Caki2 (cell line): ENCODE results near the gene IKZF1. TPM values are rescaled to one million over a fixed set of nuclear protein-coding genes. Genes with fewer than 3 reads are reported as not detected.

Experiments used
- DNase-seq: peaks from one replicate; pipeline ENCODE4 v3.0.0-alpha.2; 2015; ENCODE audit warnings: low read depth
- in situ Hi-C: cut with HindIII; loops from 2 replicates; pipeline ENCODE4 v1.10.0; 2016; ENCODE audit warnings: low sequenced_read_pairs, low pct_unique_long_range_greater_than_20kb, mixed read lengths
- total RNA-seq: library from RNA; depleted of rRNA; stranded (reverse); fragments of >200 nt; shearing (Covaris generic); gene quantifications from 2 replicates; pipeline ENCODE4 v1.2.3, GENCODE V29; 2014; ENCODE audit warnings: low replicate concordance

Gene IKZF1
- total RNA-seq, 1 experiment from 2014 or later = not detected

DNA sequence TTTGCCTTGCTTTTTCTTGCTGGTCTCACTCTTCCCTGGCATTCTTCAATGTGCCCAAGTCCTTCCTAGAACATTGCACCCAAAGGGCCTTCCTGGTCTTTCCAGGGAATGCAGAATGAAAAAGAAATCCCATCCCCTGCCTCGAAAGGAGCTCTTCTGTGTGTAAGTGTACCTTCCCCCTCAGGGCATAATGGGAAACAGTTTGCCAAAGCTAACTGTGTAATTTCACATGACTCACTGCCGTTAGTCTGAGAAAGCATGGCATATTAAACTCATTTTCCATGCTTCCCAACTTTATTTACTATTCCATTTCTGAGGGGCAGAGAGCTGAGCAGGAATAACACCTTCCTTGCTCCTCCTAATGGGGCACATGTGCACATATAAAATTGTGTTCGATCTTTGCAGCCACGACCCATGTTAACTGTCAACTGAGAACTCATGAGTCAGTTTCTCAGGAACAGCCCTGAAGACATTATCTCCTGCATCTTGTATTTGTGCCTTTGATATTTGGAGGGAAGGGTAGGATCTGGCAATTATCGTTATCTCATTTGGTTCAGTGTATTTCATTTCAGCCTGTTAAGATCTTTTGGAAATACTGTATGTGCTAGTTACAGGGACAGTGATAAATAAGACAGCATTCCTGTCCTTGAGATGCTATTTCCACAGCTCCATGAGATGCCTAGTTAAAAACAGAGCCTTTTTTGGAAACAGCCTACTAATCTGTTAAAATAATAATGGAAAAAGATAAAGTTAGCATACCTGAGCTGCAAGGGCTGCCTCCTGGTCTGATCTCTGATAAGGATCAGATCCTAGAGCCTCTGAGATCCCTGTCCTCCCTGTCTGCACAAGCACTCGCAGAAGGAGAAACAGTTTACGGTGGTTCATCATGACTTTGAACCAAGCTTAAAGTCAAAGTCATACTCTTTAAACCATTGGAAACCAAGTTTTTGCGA lies 42.3 kb downstream of the IKZF1 start:
- in situ Hi-C loops = no loop called here
- no peak for DNase-seq

- in situ Hi-C loops = no loop called here
- DNase-seq = no peak
These were observed 43.2 kb downstream of the IKZF1 start for GRCh38 chr7:50347693-50348092.

DNA sequence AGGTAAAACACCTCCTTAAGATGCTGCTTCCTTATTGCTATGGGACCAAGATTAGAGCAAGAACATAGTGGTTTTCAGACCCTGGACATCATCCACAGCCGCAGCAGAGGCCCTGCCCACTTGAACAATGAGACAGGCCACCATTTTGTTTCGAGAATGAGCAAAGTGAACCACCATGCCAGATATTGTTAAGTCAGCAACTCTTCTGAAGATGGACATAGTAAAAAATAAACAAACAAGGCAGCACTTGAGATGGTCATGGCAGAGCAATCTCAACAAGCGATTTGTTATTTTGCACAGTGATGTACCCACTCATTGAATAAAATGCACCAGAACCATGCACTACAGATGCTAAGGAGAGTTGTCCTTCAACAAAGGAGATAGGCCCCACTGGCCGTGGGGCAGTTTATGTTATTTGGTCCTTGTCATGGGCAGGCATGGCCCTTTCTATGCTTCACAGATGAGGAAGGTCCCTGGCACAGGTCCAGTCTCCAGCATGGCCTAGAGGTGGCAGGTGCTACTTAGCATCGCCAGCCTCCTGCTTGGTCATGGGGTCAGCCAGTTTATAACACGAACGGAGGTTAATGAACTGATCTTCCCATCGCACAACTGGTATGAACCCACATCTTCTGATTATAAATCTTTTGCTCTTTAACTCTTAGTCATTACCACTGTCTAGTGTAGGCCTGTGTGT lies 44.1 kb downstream of the IKZF1 start:
- DNase-seq = no peak
- in situ Hi-C loops = no loop called here

DNA sequence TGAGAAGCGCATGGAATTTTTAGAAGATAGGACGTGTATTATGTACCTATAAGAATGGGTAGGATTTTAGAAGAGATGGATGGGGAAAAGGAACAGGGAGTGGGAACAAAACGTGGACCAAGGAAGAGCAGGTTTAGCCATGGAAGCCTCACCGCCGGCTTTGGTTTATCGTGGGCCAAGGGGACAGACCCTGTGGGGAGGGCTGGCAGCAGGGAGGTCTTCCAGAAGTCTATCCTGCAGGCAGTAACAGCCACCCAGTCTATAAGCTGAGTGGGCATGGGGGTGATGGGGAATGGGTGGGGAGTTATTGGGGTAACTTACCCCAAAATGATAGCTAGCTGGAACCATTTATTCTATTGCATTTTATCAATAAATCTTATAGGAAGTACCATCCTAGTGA lies 44.9 kb downstream of the IKZF1 start:
- in situ Hi-C loops = no loop called here
- DNase-seq = no peak

DNA sequence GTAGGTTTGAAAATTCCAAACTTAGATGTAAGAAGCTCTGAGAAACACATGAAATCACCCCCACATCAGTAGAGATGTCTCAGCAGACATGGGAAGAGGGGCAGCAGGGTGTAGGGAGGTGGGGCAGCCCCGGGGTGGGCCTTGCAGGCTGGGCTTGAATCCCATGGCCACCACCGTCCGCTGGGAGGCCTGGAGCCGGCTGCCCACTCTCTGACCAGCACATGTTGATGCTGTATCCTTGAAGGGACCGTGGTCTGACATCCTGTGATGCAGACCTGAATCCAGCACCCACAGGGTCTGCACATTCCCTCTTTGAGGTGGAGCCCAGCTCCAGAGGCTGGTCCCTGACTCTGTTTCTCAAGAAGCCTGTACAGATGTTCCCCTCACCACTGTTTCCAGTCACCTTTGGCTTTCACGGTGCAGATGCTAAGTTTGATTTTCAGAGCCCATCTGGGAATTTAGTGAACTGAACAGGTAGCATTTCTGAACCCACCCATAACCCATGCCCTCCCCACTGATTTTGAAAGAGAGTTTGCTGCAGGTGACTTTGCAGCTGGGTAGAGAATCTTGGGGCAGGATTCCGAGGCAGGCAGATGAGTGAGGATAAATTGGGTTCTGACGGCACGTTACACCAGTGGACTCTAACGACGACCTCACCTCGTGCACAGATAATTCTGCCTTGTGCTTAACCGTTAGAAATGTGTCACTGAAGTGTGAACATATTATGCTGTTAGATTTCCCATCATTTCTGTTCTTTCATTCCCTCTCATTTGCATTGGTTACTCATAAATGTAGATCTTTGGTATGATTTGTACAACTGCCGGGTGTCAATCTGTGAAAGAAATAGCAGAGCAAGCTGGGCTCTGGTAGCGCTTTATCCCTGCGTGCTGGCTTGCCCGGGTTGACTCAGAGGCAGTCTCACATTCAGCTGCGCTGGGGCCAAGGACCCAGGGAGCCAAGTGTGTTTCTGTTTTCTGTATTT lies 45.7 kb downstream of the IKZF1 start:
- in situ Hi-C loops = no loop called here
- no peak for DNase-seq

DNA sequence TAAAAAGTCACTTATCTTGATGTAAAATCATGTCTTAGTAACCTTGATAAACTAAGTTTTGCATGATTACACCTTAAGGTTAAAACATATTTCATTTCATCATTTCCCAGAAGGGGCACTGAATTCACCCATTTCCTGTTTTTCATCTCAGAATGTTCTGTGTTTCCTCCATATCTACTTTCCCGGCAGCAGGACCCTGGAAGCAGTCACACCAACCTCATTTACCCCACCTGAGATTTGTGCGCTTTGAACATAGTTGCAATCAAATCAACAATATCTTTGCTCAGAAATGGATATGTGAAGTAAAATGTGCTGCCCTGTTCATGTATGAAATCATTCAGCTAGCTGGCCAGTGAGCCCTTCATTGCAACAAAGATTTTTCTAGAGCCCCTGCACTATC lies 46.8 kb downstream of the IKZF1 start:
- in situ Hi-C loops = no loop called here

GRCh38 chr7:50352282-50352681 lies 47.8 kb downstream of the IKZF1 start:
- no peak for DNase-seq
- in situ Hi-C loops = no loop called here

More for the DNA sequence above, 46.8 kb downstream of the IKZF1 start:
- no peak for DNase-seq

DNA sequence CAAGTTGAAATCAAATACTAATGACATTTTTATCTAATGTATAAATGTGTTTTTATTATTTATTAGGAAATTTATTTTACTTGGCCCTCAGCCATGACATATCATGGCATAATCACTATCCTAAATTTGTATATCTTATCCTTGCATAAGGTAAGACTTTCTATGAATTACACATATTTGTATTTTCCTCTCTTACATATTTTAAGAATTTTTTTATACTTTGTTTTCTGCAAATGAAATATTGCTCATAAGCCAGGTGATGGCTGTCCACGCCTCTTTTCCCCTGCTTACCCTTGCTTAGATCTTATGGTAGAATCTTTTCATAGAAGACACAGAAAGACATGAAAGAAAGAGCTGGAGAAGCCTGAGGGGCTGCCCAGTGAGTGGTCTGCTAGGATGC lies 48.2 kb downstream of the IKZF1 start:
- no peak for DNase-seq
- in situ Hi-C loops = no loop called here

DNA sequence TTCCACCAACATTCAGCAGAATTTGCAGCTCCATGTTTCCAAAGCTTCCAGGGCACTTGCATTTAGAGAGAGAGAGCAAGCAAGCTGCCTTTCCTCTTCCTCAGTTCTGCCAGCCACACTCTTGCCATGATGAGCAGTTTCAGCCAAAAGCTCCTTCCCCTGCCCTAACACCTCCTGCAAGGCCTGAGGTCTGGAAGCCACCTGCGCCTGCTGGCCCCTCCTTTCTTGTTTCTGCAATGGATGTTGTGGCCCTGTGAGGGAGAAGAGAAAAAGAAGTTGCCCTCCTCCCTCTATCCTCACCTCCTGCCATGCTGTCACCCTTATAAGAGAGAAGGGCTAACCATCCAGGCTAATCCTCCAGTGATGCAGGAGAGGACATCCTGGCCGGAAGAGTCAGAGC lies 48.7 kb downstream of the IKZF1 start:
- no peak for DNase-seq
- in situ Hi-C loops = no loop called here

- in situ Hi-C loops = no loop called here
- no peak for DNase-seq
These were observed 49.5 kb downstream of the IKZF1 start for GRCh38 chr7:50353894-50354595.

GRCh38 chr7:50355817-50356178 lies 51.3 kb downstream of the IKZF1 start:
- no peak for DNase-seq
- in situ Hi-C loops = no loop called here

DNA sequence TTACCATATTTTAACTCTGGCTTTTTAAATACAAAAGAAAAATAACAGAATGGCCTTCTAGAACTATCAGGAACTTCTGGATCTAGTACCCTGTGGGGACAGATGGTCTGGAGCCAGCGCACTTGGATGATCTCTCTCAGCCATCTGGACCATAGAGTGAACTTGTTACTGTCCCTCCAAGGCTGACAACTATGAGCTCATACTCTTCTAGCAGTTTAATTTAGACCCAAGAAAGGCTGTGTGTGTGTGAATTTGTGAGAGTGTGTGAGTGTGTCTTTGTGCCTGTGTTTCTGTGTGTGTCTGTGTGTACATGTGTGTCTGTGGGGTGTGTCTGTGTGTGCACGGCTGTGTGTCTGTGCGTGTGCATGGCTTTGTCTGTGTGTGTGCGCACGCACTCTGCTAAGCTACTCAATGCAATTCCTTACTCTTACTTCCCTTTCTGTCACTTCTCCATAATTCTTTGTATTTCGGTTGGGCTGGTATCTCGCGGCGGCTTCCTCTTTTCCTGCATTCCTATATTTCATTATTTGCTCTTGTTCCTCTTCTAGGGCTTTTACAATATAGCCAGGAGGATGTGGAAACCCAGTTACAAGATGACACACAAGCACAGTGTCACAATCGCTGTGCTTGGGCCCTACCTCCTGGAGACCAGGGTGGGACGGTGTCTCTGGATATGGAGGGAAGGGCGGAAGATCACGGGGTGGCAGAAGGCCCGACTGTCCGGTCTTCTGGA lies 51.9 kb downstream of the IKZF1 start:
- in situ Hi-C loops = no loop called here
- no peak for DNase-seq

- in situ Hi-C loops = no loop called here
These were observed 52.4 kb downstream of the IKZF1 start for GRCh38 chr7:50356945-50357268.

GRCh38 chr7:50357426-50357825 lies 52.9 kb downstream of the IKZF1 start:
- DNase-seq = no peak
- in situ Hi-C loops = no loop called here

More at GRCh38 chr7:50356945-50357268, 52.4 kb downstream of the IKZF1 start:
- no peak for DNase-seq

GRCh38 chr7:50358041-50358705 lies 53.7 kb downstream of the IKZF1 start:
- DNase-seq = no peak
- in situ Hi-C loops = no loop called here

GRCh38 chr7:50358779-50359178 lies 54.3 kb downstream of the IKZF1 start:
- in situ Hi-C loops = no loop called here
- no peak for DNase-seq
